Measurements from ENCODE around the gene IZUMO1. TPM values are rescaled to one million over a fixed set of nuclear protein-coding genes. Genes with fewer than 3 reads are reported as not detected.

IZUMO1 gene
- total and polyA plus RNA-seq, 2 of the 8 experiments (the other 6 are each of a cell fraction or from before 2014, with no cell fraction given): 0.33 to 1.8 TPM

GRCh38 chr19:48734625-48735024 lies 12.1 kb downstream of the IZUMO1 start:
- H2BK20ac ChIP-seq (ENCODE audit: low read length): no peak overlapping the region
- 87% methylated on average over 7 of the region's 9 CpGs; no CpG with 5 or more reads in 1 of the 2 experiments for WGBS, 2 experiments (ENCODE audit: extremely low coverage in 1 of 2, insufficient coverage in 1 of 2, insufficient read length in 1 of 2, insufficient replicate concordance in 2 of 2, low coverage in 1 of 2, low lambda C conversion rate in 2 of 2, missing lambda C conversion rate in 1 of 2)
- no peaks in the 10 kb centered on the region for H3K79me1 ChIP-seq (ENCODE audit: low read depth, low read length)
- H3K23me2 ChIP-seq (ENCODE audit: low read depth, low read length): peaks cover 6% of the 10 kb centered on the region; the same call in 1 of the 2 replicates
- H3K4me1 ChIP-seq (replicated peaks in 1 of 4; ENCODE audit: control insufficient read depth in 3 of 4, insufficient read depth in 4 of 4, low read length in 3 of 4): peaks cover 4 to 5% (median 4%) of the 10 kb centered on the region in 4 experiments
- no peak overlapping the region for H4K8ac ChIP-seq (ENCODE audit: extremely low read depth, insufficient read depth, low read length)
- H3K18ac ChIP-seq (ENCODE audit: extremely low read depth, low read length): no peak overlapping the region
- no peak overlapping the region for H4K5ac ChIP-seq (ENCODE audit: insufficient read length, low read depth, low read length)
- no peak overlapping the region for H3K27ac ChIP-seq (ENCODE audit: low read depth, low read length)
- DNase-seq (ENCODE audit: low read depth in 1 of 2, low spot score in 2 of 2): no peak
- H2AK5ac ChIP-seq (ENCODE audit: low read depth, low read length): no peak overlapping the region
- H2BK5ac ChIP-seq (ENCODE audit: low read depth, low read length): no peak overlapping the region
- no peak overlapping the region for H2BK15ac ChIP-seq (ENCODE audit: low read length)
- H3K9ac ChIP-seq (replicated peaks in 1 of 4; ENCODE audit: extremely low read depth in 1 of 4, low read depth in 3 of 4, low read length in 3 of 4): no peak overlapping the region
- no peak overlapping the region for H4K91ac ChIP-seq (replicated peaks; ENCODE audit: insufficient read length, low read length)
- FAIRE-seq: no peak
- CTCF ChIA-PET (ENCODE audit: partially characterized antibody): interaction anchor here (1.2 to 1.4 kb wide), 2 partner anchors 10 to 54 kb away, joined by 3 to 5 read pairs; no protein-coding TSS in a partner anchor
- POLR2A ChIA-PET (ENCODE audit: partially characterized antibody): interaction anchor here (4.4 kb wide), 1 partner anchor 9 kb away, joined by 16 read pairs; no protein-coding TSS in a partner anchor
- peak overlapping the region in 2 of 4 experiments; percentile 56 to 72; a peak in 6 of 8 replicates for H3K4me3 ChIP-seq (ENCODE audit: extremely low read depth in 1 of 4, insufficient read depth in 2 of 4, low read depth in 3 of 4, low read length in 4 of 4)
- no peak overlapping the region for H3K4ac ChIP-seq (replicated peaks; ENCODE audit: insufficient read length, low read depth, low read length)
- H3K56ac ChIP-seq (replicated peaks; ENCODE audit: insufficient read length, low read depth, low read length): no peak overlapping the region
- H3K79me2 ChIP-seq (ENCODE audit: control insufficient read depth in 1 of 2, insufficient read depth in 2 of 2, low read length in 2 of 2): no peaks in the 10 kb centered on the region
- no peak overlapping the region for H2AFZ ChIP-seq (ENCODE audit: low read length)
- no peak overlapping the region for H2BK12ac ChIP-seq (ENCODE audit: low read depth, low read length)
- H2BK120ac ChIP-seq (replicated peaks; ENCODE audit: low read depth, low read length): no peak overlapping the region
- no peak overlapping the region for H3K14ac ChIP-seq (ENCODE audit: insufficient read length)
- H3K36me3 ChIP-seq (ENCODE audit: control insufficient read depth in 2 of 4, insufficient read depth in 4 of 4, low read length in 3 of 4): no peaks in the 10 kb centered on the region
- TF ChIP-seq GTF2F1 (IDR thresholded peaks at IDR 0.05; ENCODE audit: borderline replicate concordance, low read depth, low read length): no peak
- no peak for TF ChIP-seq HDAC2 (IDR thresholded peaks at IDR 0.05; ENCODE audit: borderline replicate concordance in 1 of 2, low read depth in 2 of 2, low read length in 2 of 2)
- TF ChIP-seq POLR2A (IDR thresholded peaks at IDR 0.05; ENCODE audit: control extremely low read depth in 1 of 2, low read depth in 2 of 2, low read length in 2 of 2): no peak
- TF ChIP-seq FOSL1 (IDR thresholded peaks at IDR 0.05; ENCODE audit: insufficient read depth, low read depth, low read length): no peak
- H4K20me1 ChIP-seq (replicated peaks in 1 of 2; ENCODE audit: control insufficient read depth in 1 of 2, insufficient read depth in 2 of 2, low read length in 2 of 2): no peaks in the 10 kb centered on the region
- peaks cover 0 to 7% (median 5%) of the 10 kb centered on the region in 4 experiments; a peak in 5 of 7 replicates for H3K27me3 ChIP-seq (replicated peaks in 1 of 4; ENCODE audit: control insufficient read depth in 3 of 4, extremely low read depth in 1 of 4, insufficient read depth in 3 of 4, low read length in 3 of 4)
- no peak overlapping the region for H3K23ac ChIP-seq (ENCODE audit: insufficient read length)
- no peaks in the 10 kb centered on the region for H3K9me3 ChIP-seq (ENCODE audit: insufficient read depth in 2 of 2, low read depth in 1 of 2, low read length in 1 of 2)
- peak overlapping the region; percentile 64 to 84; a peak in 3 of 4 replicates for H3K4me2 ChIP-seq (ENCODE audit: insufficient read depth in 1 of 2, low read depth in 2 of 2, low read length in 2 of 2)
